ENCODE measurements around the gene ISOC2.
"Not testable (repeated sequence)": the region's sequence is repeated elsewhere in the genome, so short reads cannot be mapped to it uniquely, and the experiment has no call there.

The ISOC2 gene

DNA sequence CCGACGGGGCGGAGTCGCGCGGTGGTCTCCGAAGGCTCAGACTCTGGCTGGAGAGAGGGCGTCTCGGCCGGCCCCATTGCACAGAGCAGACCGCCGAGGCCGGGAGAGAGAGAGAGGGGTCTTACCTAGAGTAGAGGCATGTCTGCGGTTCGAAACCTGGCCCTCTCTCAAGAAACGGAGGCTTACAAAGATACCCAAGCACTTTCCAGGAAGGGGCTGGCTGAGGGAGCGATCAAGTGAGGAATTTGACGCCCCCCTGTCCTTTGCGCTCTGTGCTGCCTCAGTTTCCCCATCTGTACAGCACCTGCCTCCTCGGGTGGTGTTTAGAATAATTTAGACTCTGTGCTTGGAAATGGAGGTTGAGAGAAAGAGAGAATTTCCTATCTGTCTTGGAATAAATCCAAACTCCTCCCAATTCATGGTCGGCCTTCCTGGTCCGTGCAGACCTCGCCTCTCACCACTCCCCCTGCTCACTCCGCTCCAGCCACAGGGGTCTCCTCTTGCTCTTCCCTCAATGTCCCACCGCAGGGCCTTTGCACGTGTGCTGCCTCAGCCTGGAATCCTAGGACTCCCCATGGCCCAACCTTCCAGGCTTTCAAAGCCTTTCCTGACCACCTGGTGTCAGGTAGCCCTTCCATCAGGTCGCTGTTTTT lies 658 bp upstream of the ISOC2 start:
- in situ Hi-C loops (cut with HindIII; ENCODE audit: low sequenced_read_pairs): no loop called here

DNA sequence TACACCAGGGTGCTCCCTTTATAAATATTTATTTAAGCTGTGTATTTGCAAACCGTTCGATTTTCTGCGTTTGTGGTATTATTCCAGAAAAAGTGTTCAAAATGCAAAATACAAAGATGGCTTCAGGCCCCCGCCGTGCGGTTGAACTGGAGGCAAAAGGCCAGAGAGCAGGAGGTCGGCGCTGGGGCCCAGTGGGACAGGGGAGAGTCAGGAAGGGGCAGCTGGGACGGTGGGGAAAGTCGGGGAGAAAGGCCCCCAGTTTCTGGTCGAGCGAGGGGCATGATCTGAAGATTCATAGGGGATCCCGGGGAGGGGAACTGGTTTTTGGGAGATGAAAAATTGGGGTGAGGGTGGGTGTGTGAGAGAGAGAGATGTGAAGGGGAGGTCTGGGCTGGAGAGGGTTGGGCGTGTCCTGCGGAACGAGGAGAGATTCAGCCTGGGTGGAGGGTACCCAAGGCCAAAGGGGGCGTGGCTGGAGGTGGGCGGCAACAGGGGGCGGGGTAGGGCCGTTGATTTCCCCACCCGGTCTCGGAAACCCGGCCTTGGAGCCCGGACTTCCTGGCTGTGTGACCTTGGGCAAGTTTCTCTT lies 678 bp downstream of the ISOC2 start:
- in situ Hi-C loops (cut with HindIII; ENCODE audit: low sequenced_read_pairs): no loop called here

GRCh38 chr19:55459950-55460657 lies 1.3 kb downstream of the ISOC2 start:
- in situ Hi-C loops (cut with HindIII; ENCODE audit: low sequenced_read_pairs): no loop called here

- in situ Hi-C loops (cut with HindIII; ENCODE audit: low sequenced_read_pairs): no loop called here
Observed at GRCh38 chr19:55459551-55459949, 1.9 kb downstream of the ISOC2 start.

GRCh38 chr19:55457683-55458457 lies 3.6 kb downstream of the ISOC2 start:
- in situ Hi-C loops (cut with HindIII; ENCODE audit: low sequenced_read_pairs): no loop called here

DNA sequence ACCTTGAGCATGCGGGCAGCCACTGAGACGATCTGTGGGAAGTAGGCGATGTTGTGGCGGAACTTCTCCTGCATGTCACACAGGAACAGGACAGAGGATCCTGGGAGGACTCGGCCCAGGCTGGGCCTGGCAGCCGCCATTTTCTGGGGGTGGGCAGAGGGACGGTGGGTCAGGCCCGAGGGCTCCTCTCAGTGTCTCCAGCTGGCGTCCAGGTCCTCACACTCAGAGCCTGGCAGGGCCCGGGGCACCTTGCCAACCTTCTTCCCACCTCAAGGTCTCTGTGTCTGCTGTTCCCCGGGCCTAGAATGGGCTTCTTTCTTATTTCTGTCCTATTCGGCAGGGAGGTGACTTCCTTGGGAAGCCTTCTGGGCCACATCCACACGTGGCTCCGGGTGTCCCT lies 5.1 kb downstream of the ISOC2 start:
- in situ Hi-C loops (cut with HindIII; ENCODE audit: low sequenced_read_pairs): no loop called here

GRCh38 chr19:55455576-55456235 lies 5.7 kb downstream of the ISOC2 start:
- in situ Hi-C loops (cut with HindIII; ENCODE audit: low sequenced_read_pairs): no loop called here

- in situ Hi-C loops (cut with HindIII; ENCODE audit: low sequenced_read_pairs): no loop called here
Observed at GRCh38 chr19:55454787-55455243, 6.6 kb downstream of the ISOC2 start.

- in situ Hi-C loops (cut with HindIII; ENCODE audit: low sequenced_read_pairs): no loop called here
Observed at GRCh38 chr19:55453511-55454260, 7.8 kb downstream of the ISOC2 start.

GRCh38 chr19:55452749-55453346 lies 8.6 kb downstream of the ISOC2 start:
- in situ Hi-C loops (cut with HindIII; ENCODE audit: low sequenced_read_pairs): no loop called here

DNA sequence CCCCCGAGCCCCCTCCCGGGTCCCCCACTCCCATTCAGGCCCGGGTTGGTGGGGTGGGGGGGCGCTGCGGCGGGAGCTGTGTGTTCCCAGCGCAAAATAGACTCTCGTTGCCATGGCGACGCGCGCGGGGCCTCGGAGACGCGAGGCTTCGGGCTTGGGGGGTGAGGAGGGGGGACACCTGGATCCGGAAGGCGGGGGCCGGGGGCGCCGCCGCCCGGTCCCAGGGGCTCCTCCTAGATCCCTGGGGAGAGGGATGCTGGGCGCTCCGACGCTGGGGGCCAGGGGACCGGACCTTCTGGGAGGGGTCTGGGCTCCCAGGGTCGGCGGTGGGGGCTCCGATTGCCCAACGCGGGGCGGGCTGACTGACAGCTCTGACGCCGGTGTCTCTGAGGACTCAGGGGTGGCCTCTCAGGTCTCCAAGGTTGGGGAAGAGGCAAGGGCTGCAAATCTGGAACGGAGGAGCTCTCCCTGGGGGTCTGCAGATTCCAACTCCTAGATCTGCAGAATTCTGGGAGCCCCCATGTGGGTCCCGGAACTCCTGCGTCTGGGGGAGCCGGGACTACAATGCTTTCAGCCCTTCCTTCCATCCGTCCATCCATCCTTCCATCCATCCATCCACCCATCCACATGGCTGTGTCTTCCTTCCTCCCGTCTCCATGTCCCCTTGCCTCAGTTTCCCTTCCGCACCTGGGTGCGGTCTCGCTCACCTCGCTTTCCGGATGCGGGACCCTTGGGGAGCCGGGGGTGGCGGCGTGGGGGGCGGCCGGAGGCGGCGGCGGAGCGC lies 9.3 kb downstream of the ISOC2 start:
- in situ Hi-C loops (cut with HindIII; ENCODE audit: low sequenced_read_pairs): no loop called here

DNA sequence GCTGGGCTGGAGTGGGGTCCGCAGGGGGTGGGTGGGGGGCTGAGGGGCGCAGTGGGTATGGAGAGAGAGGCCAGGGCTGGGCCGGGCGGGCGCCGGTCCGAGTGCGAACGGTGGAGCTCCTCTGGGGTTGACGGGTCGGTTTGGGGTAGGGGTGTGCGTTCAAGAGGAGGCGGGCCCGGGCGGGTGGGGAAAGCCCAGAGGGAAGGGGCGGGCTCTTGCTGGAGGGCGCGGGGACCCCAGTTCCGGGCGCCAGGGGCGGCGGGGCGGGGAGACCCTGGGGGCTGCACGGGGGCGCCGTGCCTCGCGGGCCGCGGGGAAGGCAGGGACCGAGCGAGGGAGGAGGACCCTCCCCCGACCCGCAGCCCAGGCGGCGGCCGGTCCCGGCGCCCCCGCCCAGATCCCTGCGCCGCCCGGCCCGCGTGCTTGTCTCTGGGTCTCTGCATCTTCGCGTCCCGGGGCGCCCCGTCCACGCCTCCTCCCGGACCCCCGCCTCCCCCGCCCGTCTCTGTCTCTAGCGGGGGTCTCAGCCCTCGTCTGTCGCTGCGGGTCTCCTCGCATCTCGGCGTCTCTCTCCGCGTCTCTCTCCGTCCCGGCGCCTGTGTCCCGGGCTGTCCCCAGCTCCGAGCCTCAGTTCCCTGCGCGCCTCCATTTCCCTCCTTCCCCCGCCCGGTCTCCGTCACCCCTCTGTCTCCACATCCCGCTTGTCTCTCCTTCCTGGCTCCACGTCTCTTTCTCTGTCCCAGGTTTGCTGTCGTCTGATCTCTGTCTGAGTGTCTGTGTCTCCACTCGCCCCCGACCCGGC lies 10.1 kb downstream of the ISOC2 start:
- in situ Hi-C loops (cut with HindIII; ENCODE audit: low sequenced_read_pairs): no loop called here

- in situ Hi-C loops (cut with HindIII; ENCODE audit: low sequenced_read_pairs): no loop called here
Observed at GRCh38 chr19:55449469-55449868, 12.0 kb downstream of the ISOC2 start.

DNA sequence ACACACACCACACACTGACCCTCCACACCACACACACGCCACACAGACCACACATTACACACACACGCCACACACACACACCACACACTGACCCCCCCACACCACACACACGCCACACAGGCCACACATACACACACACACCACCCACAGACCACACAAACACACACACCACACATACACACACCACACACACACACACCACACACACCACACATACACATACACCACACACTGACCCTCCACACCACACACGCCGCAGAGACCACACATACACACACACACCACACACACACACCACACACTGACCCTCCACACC lies 13.3 kb downstream of the ISOC2 start:
- in situ Hi-C loops (cut with HindIII; ENCODE audit: low sequenced_read_pairs): not testable (repeated sequence)

DNA sequence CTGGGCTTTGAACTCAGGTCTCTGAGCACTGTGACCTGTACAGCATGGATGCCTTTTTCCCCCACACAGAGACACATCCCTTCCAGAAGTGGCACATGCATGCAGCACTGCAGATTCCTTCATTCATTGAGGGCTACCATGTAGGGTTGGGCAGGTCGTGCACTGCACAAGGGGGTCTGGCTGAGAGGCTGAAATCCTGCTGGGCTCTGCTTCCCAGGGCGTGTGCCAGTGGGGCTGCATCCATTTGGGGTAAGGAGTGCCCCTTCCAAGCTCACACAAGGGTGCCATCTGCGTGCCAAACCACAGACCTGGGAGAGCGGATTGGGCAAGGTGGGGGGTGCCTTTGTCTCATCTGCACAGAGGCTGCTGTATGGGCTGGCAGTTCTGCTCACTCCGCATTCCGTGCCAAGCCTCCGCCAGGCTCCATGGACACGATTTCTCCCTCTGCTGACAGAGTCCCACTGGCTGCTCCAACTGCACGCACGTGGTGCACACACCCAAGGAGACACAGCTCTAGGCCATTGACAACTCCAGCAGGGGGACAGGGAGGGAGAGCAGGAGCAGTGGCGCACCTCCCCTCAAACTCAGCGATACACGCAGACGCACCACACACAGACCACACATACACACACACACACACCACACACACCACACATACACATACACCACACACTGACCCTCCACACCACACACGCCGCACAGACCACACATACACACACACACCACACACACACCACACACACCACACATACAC lies 13.8 kb downstream of the ISOC2 start:
- in situ Hi-C loops (cut with HindIII; ENCODE audit: low sequenced_read_pairs): no loop called here

DNA sequence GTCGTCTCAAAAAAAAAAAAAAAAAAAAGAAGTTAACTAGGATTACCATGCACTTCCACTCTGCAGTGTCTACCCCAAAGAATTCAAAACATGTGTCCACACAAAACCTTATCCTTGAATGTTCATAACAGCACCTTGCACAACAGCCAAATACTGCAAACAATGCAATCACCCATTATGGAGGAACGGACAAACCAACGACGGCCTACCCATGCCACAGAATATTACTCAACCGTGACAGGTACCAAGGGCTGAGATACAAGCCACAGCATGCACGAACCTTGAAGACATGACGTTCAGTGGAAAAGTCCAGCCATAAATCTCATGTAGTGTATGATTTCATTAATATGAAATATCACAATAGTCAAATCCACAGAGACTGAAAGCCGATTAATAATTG lies 15.4 kb downstream of the ISOC2 start:
- in situ Hi-C loops (cut with HindIII; ENCODE audit: low sequenced_read_pairs): no loop called here

- in situ Hi-C loops (cut with HindIII; ENCODE audit: low sequenced_read_pairs): no loop called here
Observed at GRCh38 chr19:55444646-55445045, 16.8 kb downstream of the ISOC2 start.
